ENCODE results near the gene POLG2. TPM values are rescaled to one million over a fixed set of nuclear protein-coding genes. Genes with fewer than 3 reads are reported as not detected.

The POLG2 gene
- total RNA-seq (2022; extraction: Qiagen RNA extraction), result 14.8 to 17.5 TPM (median 15.5 TPM) in 5 replicates

DNA sequence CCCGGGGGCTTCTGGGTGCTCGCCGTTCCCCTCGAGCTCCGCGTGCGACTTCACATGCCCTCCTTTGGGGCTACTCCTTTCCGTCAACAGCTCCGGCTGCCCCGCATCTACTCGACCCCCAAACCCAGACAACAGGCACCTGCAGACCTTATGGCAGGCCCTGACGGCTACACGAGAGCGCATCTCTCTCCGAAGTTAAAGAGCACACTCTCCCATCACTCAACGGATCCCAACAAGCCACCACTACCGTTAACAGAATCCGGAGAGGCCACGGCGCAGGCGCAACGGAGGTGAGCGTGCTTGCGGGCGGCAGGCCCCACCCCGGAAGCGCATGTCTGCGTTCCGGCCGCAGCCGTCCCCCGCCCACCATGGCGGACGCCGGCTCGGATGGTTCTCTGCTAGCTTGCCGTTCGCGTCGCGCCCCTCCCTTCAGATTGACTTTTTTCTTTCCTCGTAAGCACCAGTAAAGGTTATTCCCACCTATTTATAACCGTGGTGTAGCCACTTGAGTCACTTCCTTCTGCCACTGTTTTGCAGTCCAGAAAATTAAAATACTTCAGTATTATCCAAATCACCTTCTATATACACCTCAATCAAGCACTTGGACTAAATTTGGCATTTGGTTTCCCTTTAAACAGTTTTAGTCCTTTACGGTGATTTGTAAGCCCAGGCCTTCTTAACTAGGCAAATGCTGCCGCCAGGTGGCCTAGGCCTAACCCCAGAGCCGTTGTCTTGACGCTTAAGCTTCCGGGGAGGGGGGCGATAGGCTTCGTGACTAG lies at the start of gene POLG2:
POLG2 (minus strand) TSS at position 269 of the 779 bp plus-strand sequence; CDS start at position 183, 86 bp downstream.

DNA sequence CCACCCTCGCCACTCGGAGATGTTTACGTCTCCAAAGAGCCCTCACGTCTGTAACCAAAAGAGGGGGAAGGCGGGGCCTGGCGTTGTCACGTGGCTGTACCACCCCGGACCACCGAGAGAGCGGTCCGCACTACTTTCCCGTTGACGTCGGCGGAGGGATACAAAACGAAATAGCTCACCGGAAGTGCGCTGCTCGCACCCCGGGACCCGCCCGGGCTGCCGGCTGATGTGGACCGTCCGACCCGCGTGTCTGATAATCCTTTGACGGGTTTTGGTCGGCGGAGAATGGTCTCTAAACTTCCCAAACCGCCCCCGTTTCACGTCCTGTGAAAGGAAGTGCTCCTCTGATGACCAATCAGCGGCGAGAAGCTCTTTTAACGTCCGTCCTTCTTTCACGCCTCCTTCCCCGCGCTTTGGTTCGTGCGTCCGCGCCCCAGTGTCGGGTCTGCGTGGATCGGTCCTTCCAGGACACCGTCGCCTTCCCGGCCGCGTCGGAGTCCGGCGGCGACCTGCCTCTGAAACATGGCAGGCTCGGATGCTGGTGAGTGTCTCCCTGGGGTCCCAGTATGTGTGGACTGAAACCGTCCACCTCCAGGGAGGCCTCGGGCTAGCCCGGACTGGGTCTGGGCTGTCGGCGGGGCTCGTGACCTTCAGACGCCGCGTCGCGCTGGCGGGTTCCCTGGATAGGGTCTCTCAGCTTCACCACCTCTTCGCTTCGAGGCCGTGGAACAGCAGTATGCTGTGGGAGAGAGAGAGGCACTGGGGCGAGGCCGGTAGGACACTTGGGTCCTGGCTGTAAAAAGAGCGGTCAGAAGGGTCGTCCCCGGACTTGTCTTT lies 9.9 kb upstream of the POLG2 start, which contains the start of gene CEP95:
CEP95 (plus strand) TSS at position 402 of the 837 bp plus-strand sequence; CDS start at position 523, 121 bp downstream.

DNA sequence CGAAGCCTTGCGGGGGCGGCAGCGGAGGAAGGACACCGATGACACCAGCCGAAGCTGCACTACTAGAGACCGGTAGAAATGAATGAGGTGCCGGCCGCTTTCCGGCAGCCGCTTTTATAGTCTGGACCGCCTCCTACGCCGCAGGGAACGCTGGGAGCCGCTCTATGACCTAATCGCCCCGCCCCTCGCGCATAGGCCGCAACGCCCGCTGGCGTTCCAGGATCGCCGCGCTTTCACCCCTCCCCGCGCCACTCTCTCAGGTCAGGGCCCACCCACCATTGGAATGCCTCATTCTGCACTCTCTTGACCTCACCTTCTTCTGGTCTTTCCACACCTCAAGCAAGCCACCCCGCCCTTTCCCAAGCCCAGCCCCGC lies 9.3 kb upstream of the POLG2 start, which contains the start of gene DDX5:
DDX5 (minus strand) TSS at position 89 of the 375 bp plus-strand sequence. CDS start 170 bp downstream, outside the sequence.

DNA sequence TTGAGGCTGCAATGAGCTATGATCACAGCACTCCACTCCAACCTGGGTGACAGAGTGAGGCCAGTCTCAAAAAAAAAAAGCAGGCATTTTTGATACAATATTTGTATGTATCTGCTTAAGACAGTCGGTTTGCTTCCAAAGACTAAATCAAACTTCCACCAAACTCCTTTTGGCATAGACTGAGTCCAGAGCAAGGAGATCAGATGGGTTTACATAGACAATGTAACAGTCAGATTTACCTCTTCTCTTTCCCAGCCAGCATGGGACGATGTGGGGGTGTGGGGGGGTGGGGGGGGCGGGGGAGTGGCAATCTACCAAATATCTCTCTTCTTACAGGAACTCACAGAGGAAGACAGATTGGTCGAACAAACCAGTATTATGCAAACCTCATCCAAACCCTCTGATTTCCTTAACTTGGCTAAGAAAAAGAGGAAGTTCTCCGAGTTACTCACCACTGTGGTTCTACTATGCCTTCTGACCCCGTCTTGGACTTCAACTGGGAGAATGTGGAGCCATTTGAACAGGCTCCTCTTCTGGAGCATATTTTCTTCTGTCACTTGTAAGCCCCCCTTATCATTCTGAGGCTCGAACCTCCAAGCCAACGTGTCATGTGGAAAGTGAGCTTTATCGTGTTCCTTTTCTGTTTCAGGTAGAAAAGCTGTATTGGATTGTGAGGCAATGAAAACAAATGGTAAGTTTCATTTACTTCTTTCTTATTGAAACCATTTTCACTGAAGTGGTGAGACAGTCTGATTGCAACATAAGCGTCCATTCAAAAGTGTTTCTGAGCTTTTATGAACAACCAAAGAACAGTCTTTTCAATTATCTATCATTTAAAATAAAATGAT lies 48.0 kb downstream of the POLG2 start, which contains the start of gene MILR1:
MILR1 (plus strand) TSS at position 451 of the 848 bp plus-strand sequence; CDS start at position 505, 54 bp downstream.

Other genes with a start within 250 kb of the POLG2 start
- gene TEX2, start 233.8 kb downstream of the POLG2 start, total RNA-seq (2022; extraction: Qiagen RNA extraction), result 13.2 to 16.9 TPM (median 16.0 TPM) in 5 replicates
- gene PECAM1, start 106.2 kb downstream of the POLG2 start, total RNA-seq (2022; extraction: Qiagen RNA extraction), result 0.08 to 0.36 TPM (median 0.13 TPM) in 5 replicates
- 0.89 to 1.8 TPM (median 1.6 TPM) in 5 replicates for gene MILR1, start 47.9 kb downstream of the POLG2 start, total RNA-seq (2022; extraction: Qiagen RNA extraction)
- gene DDX5, start 9.2 kb upstream of the POLG2 start, total RNA-seq (2022; extraction: Qiagen RNA extraction), result 668 to 936 TPM (median 713 TPM) in 5 replicates
- gene CEP95, start 9.9 kb upstream of the POLG2 start, total RNA-seq (2022; extraction: Qiagen RNA extraction), result 28.5 to 32.7 TPM (median 29.9 TPM) in 5 replicates
- 22.7 to 31.5 TPM (median 28.8 TPM) in 5 replicates for gene SMURF2, start 165.3 kb upstream of the POLG2 start, total RNA-seq (2022; extraction: Qiagen RNA extraction)

All from A549 treated with dexamethasone at 1 μM for 4 hours (cell line).